T-helper 1 cell treated with Interleukin-12 subunit alpha and Interleukin-12 subunit beta and Interleukin-4 antibody, amounts not matched to agents 30 ng/mL and 1 ng/mL, for 36 hours (primary cell): ENCODE results near the gene HERPUD2. TPM values are rescaled to one million over a fixed set of nuclear protein-coding genes. Genes with fewer than 3 reads are reported as not detected.
"Not testable (repeated sequence)": the region's sequence is repeated elsewhere in the genome, so short reads cannot be mapped to it uniquely, and the experiment has no call there.

Source experiments
- intact Hi-C: fragments of 100-400 bp; cut with micrococcal nuclease; formaldehyde crosslinking; loops from one replicate; pipeline ENCODE4 v1.15.1; 2024
- total RNA-seq: library from RNA; stranded (reverse); gene quantifications from 2 replicates; pipeline ENCODE4 v1.2.3, GENCODE V29; 2022

The HERPUD2 gene
- total RNA-seq, 1 donor from 2014 or later: 35.6 TPM

- intact Hi-C loops: loop anchor here (1.0 to 10.0 kb wide), 9 partner anchors 87 to 692 kb away; no protein-coding TSS in a partner anchor
These were observed 70.4 kb downstream of the HERPUD2 start for GRCh38 chr7:35624299-35625186.

DNA sequence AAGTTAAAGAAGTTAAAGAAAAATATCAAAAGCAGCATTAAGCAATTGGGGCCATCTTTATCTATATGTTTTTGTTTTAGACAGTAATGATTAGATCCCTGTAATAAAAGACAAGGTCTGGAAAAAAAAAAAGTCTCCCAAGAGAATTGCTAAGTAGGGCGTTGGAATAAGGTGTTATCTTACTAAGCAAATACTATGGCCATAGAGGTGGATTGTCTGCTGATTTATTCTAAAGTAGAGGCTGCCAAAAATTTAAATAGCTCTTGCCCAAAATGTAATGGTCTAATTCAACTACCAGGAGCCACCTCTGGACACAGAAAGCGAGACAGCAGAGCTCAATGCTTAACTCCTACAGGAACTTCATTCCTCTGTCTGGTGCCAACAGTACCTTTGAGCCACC, 71.6 kb downstream of the HERPUD2 start:
- intact Hi-C loops: loop anchor here (5.0 to 10.0 kb wide), 5 partner anchors 309 to 691 kb away; no protein-coding TSS in a partner anchor

DNA sequence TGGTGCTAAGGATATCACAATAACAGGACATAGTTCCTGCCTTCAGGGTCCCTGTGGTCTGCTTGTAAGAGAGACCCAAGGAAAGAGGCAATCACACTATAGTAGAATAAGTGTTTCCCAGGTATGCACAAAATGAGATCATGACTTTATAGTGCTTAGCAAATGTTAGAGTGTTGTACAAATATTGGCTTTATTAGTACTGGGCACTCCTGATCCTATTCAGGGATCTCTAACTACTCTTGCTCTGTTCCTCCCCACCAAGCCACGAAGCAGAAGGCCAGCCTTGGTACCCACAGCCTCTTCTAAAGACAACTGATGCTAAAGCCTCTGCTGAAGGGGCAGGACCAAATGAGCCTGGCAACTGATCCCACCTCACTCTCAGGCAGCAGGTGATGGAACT, 75.1 kb downstream of the HERPUD2 start:
- intact Hi-C loops: loop anchor here (5.0 to 10.0 kb wide), 5 partner anchors 305 to 688 kb away; no protein-coding TSS in a partner anchor

- intact Hi-C loops: no loop called here
These were observed 77.9 kb downstream of the HERPUD2 start for GRCh38 chr7:35617041-35617440.

DNA sequence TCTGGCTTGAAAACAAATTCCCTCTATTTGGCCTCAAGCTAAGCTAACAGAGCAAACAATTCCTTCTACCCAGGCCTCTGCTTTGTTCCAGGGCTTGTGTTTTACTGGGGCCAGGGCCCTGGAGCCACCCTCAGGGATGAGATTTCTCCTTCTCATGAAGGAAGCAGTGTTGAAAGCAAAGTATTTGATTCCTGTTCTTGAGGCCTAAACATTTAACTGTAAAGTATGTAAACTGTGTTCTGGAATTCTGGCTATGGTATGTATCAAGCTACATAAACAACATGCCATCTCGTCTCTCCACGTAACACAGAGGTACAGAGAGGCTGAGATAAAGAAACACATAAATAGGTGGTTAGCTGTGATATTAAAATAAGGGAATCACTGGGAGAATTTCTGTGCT, 81.8 kb downstream of the HERPUD2 start:
- intact Hi-C loops: no loop called here

- intact Hi-C loops: no loop called here
These were observed 89.2 kb downstream of the HERPUD2 start for GRCh38 chr7:35605760-35606159.

DNA sequence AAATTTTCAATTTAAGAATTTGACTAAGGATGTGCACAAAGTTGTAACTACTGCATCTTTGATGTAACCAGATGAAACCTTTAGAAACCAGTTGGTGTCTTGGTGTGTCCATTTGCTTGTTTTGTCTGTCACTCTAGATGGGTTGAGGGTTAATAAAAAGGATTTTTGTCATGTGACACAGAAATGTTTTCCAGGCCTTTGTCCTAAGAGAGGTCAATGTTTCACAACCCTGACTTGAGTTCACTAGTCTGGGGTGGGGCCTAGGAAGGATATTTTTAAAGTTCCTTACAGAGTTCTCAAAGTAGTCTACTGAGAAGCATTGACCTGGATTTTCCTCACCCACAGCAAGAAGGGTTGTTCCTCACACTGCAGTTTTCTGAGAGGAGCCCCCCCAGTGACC, 90.3 kb downstream of the HERPUD2 start:
- intact Hi-C loops: no loop called here

DNA sequence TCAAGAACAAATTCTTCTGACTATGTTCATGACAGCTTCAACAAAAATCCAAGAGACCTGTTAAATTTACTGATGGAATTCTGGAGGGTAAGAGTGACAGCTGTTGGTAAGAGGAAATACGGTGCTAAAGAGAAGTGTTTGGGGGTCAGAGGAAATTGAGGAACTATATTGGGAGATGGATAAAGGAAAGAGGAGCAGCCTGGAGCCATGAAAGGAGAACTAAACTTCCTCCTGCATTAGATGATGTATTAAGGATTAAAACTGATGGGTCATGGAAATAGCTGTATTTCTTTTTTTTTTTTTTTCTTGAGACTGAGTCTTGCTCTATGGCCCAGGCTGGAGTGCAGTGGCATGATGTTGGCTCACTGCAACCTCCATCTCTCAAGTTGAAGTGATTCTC, 95.3 kb downstream of the HERPUD2 start:
- intact Hi-C loops: no loop called here

- intact Hi-C loops: no loop called here
These were observed 95.9 kb downstream of the HERPUD2 start for GRCh38 chr7:35599061-35599460.

DNA sequence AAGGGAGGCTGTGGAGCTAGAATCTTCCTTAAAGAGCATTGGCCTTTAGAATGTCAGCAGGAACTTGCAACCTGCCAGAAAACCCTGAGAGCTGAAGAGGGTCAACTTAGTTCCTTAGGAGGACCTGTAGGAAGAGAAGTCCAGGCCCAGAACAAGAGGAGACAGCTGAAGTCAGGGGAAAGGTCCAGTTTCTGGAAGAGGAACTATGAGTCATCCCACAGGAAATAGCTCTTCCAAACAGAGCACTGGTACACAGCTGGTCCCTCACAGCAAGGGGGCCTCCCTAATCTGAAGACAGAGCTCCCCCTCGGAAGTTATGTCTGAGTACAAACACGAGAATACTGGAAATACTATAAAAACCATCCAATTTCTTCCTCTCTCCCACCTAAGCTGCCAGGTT, 98.9 kb downstream of the HERPUD2 start:
- intact Hi-C loops: no loop called here

DNA sequence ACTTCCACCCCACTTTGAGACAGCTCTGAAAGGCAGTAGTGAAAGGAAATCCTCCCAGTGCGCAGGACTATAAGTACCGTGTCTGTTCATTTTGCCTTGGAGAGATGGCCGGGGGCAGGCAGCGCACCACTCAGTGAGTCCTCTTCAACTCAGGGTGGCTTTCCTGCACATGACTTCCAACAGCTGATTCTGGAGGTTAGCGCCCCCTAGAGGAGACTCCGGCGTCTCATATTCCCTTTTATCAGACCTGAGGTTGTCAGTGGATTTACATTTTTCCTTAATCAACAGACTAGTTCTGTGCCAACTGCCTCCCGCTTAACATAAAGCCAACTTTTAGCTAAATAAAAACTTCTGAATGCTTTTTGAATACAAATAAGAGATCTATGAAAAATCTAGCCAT, 101.0 kb downstream of the HERPUD2 start:
- intact Hi-C loops: no loop called here

- intact Hi-C loops: no loop called here
These were observed 106.3 kb downstream of the HERPUD2 start for GRCh38 chr7:35588647-35589046.

- intact Hi-C loops: no loop called here
These were observed 109.9 kb downstream of the HERPUD2 start for GRCh38 chr7:35584990-35585389.

GRCh38 chr7:35584533-35584932, 110.4 kb downstream of the HERPUD2 start:
- intact Hi-C loops: not testable (repeated sequence)

Other genes starting within 250 kb of the HERPUD2 start
- gene SEPTIN7, start 105.9 kb upstream of the HERPUD2 start, total RNA-seq: 219 TPM in 2 replicates